GM12872 (cell line): ENCODE measurements around the gene DNAJC5.

Source experiments
- TF ChIP-seq, protein P1 (sequence below): IDR thresholded peaks from 3 replicates; pipeline ENCODE4 v1.5.1; 2011; ENCODE audit warnings: low read depth, mild to moderate bottlenecking, low read length, moderate library complexity; ENCODE audit not compliant: insufficient read depth

DNAJC5 gene

GRCh38 chr20:63859166-63859699, 35.7 kb upstream of the DNAJC5 start:
- TF ChIP-seq, protein P1, sequence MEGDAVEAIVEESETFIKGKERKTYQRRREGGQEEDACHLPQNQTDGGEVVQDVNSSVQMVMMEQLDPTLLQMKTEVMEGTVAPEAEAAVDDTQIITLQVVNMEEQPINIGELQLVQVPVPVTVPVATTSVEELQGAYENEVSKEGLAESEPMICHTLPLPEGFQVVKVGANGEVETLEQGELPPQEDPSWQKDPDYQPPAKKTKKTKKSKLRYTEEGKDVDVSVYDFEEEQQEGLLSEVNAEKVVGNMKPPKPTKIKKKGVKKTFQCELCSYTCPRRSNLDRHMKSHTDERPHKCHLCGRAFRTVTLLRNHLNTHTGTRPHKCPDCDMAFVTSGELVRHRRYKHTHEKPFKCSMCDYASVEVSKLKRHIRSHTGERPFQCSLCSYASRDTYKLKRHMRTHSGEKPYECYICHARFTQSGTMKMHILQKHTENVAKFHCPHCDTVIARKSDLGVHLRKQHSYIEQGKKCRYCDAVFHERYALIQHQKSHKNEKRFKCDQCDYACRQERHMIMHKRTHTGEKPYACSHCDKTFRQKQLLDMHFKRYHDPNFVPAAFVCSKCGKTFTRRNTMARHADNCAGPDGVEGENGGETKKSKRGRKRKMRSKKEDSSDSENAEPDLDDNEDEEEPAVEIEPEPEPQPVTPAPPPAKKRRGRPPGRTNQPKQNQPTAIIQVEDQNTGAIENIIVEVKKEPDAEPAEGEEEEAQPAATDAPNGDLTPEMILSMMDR: no peak

- TF ChIP-seq, protein P1: no peak
Observed at GRCh38 chr20:63860325-63861051, 34.4 kb upstream of the DNAJC5 start.

DNA sequence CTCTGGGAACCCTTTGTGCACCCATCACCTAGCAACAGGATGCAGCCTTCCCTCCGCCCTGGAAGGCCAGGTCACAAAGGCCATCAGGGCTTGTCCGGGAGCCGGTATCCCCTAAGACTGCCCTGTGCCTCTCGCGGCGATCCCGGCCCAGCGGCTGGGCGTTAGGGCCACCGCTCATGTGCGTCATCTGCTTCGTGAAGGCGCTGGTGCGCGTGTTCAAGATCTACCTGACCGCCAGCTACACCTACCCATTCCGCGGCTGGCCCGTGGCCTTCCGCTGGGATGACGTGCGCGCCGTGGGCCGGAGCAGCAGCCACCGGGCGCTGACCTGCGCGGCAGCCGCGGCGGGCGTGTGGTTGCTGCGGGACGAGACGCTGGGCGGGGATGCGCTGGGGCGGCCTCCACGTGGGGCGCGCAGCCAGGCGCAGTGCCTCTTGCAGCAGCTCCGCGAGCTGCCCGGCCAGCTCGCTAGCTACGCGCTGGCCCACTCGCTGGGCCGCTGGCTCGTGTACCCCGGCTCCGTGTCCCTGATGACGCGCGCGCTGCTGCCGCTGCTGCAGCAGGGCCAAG, 33.5 kb upstream of the DNAJC5 start, which contains the start of gene ABHD16B:
Gene ABHD16B (plus strand): TSS at position 134 of the 570 bp plus-strand sequence. CDS start 43 bp downstream, at position 177.
- TF ChIP-seq, protein P1: no peak

GRCh38 chr20:63861981-63862901, 32.7 kb upstream of the DNAJC5 start:
- TF ChIP-seq, protein P1: no peak

- TF ChIP-seq, protein P1: no peak
Observed at GRCh38 chr20:63863021-63863797, 31.7 kb upstream of the DNAJC5 start.

DNA sequence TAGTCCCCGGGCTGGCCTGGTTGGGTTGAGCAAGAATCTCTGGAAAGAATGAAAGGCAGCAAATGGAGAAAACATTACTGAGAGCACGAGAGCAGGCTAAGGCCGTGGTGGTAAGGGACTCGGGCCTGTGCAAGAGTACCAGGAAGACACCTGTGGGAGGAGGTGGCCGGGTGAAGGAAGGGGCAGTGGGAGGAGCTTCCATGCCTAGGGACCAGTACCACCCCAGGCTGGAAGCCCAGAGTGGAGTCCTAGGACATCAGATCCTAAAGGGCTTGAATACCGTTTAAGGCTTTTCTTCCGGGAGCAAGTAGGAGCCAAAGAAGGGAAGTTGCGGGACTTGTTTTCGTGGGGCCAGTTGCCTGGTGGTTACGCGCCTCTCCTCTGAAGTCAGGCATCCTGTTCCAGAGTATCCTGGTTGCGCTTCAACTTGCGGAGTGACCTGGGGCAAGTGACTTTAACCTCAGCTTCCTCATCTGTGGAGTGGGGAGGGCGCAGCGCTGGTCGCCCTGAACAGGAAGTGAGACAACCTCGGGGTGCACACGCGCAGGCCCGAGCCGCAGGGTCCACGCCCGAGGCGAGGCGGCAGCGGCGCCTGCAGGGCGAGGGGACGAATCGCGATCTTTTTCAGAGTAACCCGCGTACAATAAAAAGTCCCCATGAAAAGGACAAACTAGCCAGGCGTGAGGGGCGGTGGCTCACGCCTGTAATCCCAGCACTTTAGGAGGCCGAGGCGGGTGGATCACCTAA, 31.0 kb upstream of the DNAJC5 start:
- TF ChIP-seq, protein P1: peak; percentile 84
